ENCODE measurements around the gene FAM170B.

GRCh38 chr10:49140304-49141177 lies 6.7 kb upstream of the FAM170B start:
- TF ChIP-seq CTCF (IDR thresholded peaks at IDR 0.05) (no peak), POLR2A (IDR thresholded peaks at IDR 0.05) (no peak)
